NCI-H2029 treated with DMSO at 0.1 percent for 48 hours (cell line): Measurements from ENCODE around the gene CLTCL1.
"Not testable (repeated sequence)": the region's sequence is repeated elsewhere in the genome, so short reads cannot be mapped to it uniquely, and the experiment has no call there.

Experiments
- DNase-seq: peaks from one replicate; lab custom pipeline; 2025; lab: John Stamatoyannopoulos, UW

Gene CLTCL1

DNA sequence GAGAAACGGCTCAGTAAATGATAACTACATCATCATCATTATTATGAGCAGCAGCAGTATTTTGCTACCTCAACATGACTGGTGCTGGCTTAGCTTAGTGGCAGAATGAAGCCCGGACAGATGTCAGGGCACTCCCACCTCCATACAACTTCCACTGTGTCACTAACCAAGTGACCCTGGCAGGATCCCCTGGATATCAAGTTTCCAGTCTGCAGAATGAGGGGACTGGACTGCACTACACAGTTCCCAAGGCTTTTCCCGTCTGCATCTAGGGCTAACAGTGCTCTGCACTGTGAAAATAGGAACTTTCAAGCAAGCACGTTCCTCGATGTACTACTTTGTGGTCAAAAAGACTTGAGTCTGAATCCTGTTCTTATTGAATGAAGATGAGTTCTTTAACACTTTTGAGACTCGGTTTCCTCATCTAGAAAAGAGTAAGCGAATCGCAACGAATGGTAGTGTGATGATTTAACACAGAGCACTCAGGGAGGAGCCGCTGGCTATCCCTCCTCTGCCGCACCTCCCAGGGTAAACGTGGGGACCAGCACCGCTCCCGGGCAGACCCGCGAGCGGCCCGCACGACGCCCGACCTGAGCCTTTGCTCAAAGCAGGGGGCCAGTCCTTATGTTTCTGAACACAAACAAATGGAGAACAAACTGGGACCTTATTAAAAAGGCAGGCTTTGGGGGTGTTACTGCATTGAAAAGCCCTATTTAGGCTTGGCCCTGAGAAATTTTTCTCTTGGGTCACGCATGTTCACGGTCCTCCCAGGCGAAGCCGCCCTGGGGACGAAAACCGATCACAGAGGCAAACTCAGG is 910 bp downstream of the CLTCL1 start:
- no peak for DNase-seq

DNA sequence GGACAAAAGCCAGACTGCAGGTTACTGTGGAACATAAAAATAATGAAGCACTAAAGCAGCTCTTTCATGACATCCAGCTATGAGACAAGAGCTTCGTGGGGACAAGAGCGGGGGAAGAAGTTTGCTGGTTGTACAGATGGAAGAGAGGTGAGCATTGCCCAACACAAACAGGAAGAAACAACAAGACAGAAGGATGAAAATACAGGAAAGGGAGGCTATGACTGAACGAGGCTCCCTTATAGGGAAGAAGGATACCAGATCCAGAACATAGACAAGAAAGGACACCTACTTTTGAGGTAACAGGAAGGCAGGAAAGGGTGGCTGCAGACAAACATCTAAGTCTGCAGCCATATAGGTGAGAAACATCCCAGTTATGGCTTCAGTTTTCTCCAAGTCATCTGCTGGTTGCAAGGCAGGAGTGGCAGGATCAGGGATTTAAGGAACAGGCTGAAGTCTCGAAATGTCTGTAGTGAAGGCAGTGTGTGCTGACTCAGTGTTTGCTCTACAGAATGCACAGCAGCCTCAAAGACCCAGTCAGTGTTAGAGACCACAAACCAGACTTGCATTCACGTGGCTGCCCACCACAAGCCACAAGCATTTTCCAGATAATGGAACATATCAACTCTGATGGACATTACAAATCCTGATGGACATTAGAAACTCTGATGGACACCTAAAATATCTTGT is 1.9 kb downstream of the CLTCL1 start:
- DNase-seq: no peak

DNA sequence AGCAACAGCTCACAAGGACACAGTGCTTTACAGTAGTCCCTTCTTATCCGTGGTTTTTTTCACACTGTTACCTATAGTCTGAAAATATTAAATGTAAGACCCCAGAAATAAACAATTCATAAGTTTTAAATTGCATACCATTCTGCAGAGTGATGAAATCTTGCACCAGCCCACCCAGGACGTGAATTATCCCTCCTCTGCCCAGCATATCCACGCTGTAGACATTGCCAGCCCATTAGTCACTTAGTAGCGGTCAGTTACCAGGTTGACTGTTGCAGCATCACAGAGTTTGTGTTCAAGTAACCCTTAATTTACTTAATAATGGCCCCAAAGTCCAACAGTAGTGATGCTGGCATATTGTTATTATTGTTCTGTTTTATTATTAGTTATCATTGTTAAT is 3.6 kb downstream of the CLTCL1 start:
- no peak for DNase-seq

DNA sequence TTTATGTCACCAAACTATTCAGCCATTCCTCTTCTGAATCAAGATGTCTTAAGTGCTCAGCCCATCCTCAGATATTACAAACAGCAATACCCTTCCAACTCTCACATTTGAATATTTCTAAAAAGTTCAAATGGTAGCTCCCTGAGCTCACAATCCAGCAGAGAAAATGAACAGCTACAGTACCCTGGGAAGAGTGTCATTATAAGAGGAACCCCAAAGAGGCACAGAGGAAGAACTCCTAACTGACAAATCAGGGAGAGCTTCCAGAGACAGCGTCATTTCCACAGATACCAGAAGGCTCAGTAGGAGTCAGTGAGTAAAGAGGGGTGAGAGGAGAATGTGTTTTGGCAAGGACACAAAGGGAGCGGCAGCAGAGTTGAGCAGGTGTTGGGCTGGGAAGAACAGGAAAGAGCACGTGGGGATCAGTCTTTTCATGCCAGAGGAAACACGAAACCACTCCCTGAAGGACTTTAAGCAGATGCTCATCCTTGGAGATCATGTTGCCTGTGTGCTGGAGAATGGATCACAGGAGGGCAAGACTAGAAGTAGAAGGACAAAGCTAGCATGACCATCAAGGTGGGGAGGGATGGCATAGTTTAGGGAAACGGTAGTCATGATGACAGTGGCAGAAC is 4.3 kb downstream of the CLTCL1 start:
- peak; percentile 92 for DNase-seq

DNA sequence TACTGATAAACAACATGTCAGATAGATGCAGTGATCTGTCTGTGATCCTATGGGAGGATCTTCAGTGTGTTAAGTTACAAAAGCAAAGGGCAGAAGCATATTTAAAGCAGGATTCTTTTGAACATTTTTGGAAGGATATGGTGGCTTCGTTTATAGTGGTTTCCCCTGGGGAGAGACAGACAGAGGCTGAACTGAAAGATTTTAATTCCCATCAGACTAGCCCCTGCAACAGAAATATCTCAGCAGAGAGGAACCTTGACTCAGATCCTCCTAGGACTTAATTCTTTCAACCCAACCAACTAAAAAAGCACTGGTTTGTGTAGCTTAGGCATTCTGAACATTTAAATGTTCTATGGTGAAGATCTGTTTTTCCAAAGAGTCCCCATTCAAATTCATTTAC is 5.7 kb downstream of the CLTCL1 start:
- no peak for DNase-seq

DNA sequence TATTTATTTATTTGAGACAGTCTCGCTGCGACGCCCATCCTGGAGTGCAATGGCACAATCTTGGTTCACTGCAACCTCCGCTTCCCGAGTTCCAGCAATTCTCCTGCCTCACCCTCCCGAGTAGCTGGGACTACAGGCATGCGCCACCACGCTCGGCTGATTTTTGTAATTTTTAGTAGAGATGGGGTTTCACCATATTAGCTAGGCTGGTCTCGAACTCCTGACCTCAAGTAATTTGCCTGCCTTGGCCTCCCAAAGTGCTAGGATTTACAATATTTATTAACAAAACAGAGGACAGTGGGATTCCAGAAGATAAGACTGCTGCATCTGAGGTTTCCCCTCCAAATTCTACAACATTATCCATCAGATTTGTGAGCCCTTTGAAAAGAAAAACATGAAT is 12.4 kb downstream of the CLTCL1 start:
- DNase-seq: not testable (repeated sequence)

DNA sequence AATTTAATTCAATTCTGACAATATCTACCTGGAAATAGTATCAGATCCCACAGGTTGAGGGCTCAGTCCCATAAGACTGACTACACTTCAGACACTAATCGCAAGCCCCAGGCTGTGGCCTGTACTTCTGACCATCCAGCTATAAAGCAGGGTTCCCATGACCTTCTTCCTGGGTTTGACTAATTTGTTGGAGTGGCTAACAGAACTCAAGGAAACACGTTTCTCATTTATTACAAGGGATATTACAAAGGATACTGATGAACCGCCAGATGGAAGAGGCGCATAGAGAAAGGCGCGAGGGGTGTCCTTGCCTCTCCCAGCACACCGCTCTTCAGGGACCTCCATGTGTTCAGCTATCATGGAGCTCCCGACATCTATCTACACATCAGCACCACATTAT is 13.7 kb downstream of the CLTCL1 start:
- no peak for DNase-seq

DNA sequence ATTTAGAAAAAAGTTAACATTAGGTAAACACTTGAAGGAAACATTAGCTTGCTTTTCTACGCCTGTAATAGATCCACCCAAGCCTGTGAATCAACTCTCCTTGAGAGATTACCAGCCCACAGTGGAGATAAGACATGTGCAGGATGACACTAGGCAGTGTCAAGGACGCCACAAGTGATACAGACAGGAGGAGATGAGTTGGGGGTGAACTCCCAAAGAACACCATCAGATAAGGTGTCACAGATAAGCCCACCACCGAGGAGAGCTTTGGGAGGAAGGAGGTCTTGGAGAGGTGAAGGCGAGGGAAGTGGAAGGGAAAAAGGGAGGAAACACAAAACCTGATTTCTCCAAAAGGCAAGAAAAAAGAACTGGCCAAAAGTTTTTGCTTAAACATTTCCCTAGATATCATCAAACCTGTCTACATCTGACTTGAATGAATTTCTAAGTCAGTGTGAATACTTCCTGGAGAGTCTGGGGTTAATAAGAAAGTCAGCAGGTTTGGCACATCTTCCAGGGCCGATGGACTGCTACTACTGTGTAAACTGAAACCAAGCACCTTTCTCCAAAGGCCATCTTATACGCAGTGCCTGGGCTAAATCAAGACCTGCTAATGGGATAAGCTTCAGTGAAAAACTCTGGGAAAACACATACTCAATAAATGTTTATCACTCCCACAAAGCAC is 15.5 kb downstream of the CLTCL1 start:
- DNase-seq: no peak

DNA sequence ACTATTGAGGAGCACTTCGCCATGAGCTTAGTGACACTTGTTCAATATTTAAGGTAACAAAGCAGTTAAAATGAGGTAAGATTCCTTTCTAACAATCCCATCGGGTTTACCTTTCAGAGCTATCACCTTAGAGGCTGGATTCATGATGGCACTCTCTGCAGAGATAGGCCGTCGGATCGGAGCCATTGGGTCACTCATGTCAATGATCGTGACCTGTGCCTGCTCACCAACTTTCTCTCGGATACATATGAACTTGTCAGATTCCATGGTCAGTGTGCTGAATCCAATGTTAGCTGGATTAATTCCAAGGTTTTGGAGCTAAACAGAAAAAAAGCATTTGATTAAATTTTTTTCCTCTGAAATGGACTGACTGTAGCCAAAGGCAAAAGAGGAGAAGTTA is 16.0 kb downstream of the CLTCL1 start:
- no peak for DNase-seq

DNA sequence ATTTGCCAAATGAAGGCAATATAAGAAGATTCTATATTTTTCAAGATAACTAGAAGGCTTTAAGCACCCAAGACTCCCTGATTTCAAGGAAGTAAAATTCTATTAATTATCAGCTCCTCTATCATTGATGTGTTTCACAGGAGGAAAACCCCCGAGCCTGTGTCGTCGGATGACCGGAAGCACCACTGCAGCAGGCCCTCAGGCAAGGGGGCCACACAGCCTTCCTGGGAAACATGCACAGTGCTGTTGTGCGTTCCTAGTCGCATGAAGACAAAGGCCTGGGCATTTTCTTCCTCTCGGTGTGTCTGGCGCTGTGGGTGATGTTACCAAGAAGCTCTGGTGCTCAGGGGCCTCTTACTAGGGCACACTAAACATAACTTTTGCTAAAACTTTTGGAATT is 16.4 kb downstream of the CLTCL1 start:
- no peak for DNase-seq

DNA sequence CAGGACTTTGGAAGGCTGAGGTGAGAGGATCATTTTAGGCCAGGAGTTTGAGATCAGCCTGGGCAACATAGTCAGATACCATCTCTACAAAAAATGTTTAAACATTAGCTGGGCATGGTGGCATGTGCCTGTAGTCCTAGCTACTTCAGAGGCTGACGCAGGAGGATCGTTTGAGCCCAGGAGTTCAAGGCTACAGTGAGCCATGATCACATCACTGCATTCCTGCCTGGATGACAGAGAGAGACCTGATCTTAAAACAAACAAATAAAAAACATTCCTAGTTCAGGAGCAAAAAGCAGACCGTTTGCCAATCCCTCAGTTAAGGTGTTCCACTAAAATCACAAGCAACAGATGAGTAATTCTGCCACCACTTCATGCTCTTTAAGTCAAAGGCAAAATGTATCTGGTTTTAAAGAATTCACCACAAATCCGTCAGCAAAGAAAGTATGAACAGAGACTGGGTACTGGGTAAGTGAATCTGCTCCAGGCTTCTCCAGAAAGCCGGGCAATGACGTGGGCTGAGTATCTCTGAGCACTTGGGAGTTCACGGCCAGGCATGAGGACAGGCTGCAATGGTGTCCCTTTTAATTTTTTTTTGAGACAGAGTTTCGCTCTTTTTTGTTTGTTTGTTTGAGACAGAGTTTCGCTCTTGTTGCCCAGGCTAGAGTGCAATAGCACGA is 19.5 kb downstream of the CLTCL1 start:
- no peak for DNase-seq

DNA sequence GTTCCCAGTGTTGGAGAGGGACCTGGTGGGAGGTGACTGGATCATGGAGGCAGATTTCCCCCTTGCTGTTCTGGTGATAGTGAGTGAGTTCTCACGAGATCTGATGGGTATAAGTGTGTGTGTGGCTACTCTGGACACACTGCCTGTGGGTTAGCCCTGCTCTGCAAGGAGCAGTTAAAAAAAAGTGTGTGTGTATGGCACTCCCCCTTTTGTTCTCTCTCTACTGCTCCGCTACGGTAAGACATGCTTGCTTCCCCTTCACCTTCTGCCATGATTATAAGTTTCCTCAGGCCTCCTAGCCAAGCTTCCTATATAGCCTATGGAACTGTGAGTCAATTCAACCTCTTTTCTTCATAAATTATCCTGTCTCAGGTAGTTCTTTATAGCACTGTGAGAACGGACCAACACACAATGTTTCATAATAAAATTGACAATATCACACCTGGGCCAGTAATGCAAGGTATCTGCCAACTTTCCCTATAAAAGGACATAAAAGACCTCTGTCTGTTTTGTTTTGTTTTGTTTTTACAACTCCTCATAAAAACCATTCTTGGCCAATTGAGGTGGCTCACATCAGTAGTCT is 20.2 kb downstream of the CLTCL1 start:
- DNase-seq: no peak

DNA sequence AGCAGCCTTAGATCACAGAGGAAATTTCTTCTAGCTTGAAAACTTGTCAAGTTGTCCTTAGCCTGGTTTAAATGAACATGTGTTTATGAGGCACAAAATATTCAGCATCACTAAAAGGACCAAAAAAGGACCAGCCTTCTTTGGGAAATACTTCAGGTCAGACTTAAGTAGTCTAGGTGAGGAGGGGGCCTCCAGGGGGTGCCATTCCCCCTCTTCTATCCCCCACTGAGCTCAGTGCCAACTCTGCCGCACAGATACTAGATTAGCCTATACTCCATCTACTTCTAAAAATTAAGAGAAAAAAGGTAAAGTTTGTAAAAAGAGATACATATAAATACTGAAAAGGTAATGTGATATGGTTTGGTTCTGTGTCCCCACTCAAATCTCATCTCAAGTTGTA is 20.6 kb downstream of the CLTCL1 start:
- no peak for DNase-seq

DNA sequence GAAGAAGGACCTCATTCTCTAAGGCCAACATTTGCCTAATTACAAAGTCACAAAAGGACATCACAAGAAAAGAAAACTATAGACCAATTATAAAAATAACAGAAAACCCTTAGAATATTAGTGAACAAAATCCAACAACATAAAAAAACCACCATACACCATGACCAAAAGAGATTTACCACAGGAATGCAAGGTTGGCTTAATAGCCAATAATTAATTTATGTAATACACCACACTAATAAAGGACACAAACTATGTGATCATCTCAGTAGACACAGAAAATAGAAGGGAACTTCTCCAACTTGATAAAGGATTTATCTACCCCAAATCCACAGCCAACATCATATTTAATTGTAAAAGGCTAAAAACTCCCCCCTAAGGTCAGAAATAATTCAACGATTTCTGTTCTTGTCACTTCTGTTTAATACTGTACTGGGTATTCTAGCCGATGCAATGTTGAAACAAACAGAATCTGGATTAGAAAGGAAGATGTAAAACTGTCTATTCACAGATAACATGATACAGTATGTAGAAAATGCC is 24.9 kb downstream of the CLTCL1 start:
- DNase-seq: no peak

DNA sequence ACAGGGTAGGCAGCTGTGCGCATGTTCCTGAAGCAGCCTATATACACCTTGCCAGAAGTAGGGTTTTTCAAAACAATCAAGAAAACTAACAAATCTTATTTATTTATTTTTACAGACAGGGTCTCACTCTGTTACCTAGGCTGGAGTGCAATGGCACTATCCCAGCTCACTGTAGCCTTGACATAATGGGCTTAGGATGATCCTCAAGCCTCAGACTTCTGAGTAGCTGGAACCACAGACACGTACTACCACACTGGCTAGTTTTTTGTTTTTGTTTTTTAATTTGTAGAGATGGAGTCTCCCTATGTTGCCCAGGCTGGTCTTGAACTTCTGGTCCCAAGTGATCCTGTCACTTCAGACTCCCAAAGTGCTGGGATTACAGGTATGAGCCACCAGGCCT is 25.7 kb downstream of the CLTCL1 start:
- no peak for DNase-seq

DNA sequence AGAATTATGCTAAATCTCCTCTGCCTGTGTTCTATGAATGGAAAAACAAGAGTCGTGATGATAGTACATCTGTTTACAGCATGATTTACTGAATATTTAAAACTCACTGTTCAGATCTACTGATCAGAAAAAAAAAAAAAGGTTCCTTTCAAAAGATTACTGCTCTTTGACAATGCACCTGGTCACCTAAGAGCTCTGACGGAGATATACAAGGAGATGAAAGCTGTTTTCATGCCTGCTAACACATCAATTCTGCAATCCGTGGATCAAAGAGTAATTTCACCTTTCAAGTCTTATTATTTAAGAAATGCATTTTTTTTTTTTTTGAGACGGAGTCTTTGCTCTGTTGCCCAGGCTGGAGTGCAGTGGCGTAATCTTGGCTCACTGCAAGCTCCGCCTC is 30.7 kb downstream of the CLTCL1 start:
- no peak for DNase-seq

DNA sequence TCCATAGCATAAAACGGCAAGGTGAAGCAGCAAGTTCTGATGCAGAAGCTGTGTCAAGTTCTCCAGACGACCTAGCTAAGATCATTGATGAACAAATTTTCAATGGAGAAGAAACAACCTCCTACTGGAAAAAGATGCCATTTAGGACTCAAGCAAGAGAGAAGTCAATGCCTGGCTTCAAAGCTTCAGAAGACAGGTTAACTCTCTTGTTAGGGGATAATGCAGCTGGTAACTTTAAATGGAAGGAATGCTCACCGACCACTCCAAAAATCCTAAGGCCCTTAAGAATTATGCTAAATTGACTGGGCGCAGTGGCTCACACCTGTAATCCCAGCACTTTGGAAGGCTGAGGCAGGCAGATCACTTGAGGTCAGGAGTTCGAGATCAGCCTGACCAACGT is 31.3 kb downstream of the CLTCL1 start:
- no peak for DNase-seq

DNA sequence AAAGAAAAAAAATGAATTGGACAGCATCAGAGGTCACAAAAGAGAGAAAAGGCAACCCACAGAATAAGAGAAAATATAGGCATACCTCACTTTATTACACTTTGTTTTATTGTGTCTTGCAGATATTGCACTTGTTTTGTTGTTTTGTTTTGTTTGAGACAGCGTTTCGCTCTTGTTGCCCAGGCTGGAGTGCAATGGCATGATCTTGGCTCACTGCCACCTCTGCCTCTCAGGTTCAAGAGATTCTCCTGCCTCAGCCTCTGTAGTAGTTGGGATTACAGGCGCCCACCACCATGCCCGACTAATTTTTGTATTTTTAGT is 32.6 kb downstream of the CLTCL1 start:
- DNase-seq: not testable (repeated sequence)

DNA sequence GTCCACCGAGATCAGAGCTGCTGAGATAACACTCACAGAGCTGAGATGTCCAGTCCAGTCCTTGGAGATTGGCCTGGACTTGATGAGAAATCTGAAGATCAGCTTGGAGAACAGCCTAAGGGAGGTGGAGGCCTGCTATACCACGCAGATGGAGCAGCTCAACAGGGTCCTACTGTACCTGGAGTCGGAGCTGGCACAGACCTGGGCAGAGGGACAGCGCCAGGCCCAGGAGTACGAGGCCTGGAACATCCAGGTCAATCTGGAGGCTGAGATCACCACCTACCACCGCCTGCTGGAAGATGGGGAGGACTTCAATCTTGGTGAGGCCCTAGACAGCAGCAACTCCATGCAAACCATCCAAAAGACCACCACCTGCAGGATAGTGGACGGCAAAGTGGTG is 33.1 kb downstream of the CLTCL1 start:
- DNase-seq: no peak

DNA sequence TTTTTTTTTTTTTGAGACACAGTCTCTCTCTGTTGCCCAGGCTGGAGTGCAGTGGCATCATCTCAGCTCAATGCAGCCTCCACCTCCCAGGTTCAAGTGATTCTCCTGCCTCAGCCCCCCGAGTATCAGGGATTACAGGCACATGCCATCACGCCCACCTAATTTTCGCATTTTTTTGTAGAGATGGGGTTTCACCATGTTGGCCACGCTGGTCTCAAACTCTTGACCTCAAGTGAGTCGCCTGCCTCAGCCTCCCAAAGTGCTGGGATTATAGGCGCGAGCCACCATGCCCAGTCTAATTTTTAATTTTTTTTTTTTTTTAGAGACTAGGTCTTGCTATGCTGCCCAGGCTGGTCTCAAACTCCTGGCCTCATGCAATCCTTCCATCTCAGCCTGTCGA is 35.2 kb downstream of the CLTCL1 start:
- DNase-seq: not testable (repeated sequence)

DNA sequence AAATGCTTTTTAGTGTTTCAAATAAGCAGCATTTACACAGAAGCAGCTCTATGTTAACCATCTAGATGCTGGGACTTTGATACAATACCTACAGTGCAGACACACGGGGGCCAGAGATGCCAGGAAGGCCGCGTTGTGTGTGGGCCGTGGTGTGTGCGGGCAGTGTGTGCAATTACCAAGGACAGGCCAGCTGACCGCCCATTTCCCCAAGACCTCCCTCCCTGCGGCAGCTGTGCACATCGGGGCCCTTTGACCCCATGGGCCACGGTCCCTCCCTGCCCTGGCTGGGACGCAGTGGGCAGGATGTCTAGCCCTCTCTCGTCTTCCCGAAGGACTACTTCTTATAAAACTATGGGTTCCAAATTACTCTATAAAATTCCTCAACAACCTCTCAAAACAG is 38.4 kb downstream of the CLTCL1 start:
- DNase-seq: no peak
